Parathyroid adenoma (tissue), 2 donors: ENCODE data around the gene BRAT1.
A peak's percentile ranks its signal among the peaks of the same experiment; 100 is the strongest.
"Not testable (repeated sequence)": the region's sequence is repeated elsewhere in the genome, so short reads cannot be mapped to it uniquely, and the experiment has no call there.

ENCODE experiments used
- H2AFZ ChIP-seq: fragments of 300-600 bp; sonication (generic); one replicate; pipeline ENCODE4 v1.7.0; 2017; ENCODE audit warnings: antibody characterized with exemption, mild to moderate bottlenecking
- H3K27ac ChIP-seq: fragments of 300-600 bp; sonication (generic); one replicate; pipeline ENCODE4 v1.7.0; 2017
- H3K27me3 ChIP-seq: fragments of 300-600 bp; sonication (generic); one replicate; pipeline ENCODE4 v1.7.0; 2017; ENCODE audit warnings: low read length; ENCODE audit not compliant: control insufficient read depth, insufficient read depth
- H3K36me3 ChIP-seq: fragments of 300-600 bp; sonication (generic); one replicate; pipeline ENCODE4 v1.7.0; 2017; ENCODE audit warnings: low read length; ENCODE audit not compliant: control insufficient read depth, insufficient read depth
- H3K4me1 ChIP-seq: fragments of 300-600 bp; sonication (generic); one replicate; pipeline ENCODE4 v1.7.0; 2017; ENCODE audit warnings: control low read depth
- H3K4me2 ChIP-seq: fragments of 300-600 bp; sonication (generic); one replicate; pipeline ENCODE4 v1.7.0; 2017; ENCODE audit warnings: low read length
- H3K4me3 ChIP-seq: fragments of 300-600 bp; sonication (generic); one replicate; pipeline ENCODE4 v1.7.0; 2017; ENCODE audit warnings: low read depth, low read length
- H3K79me2 ChIP-seq: fragments of 300-600 bp; sonication (generic); one replicate; pipeline ENCODE4 v1.7.0; 2017; ENCODE audit warnings: control low read depth
- H3K9ac ChIP-seq: fragments of 300-600 bp; sonication (generic); one replicate; pipeline ENCODE4 v1.7.0; 2017; ENCODE audit warnings: mild to moderate bottlenecking
- H3K9me3 ChIP-seq: fragments of 300-600 bp; sonication (generic); one replicate; pipeline ENCODE4 v1.7.0; 2017; ENCODE audit warnings: low read length; ENCODE audit not compliant: control insufficient read depth
- CTCF ChIP-seq: fragments of 300-600 bp; sonication (generic); IDR thresholded peaks from one replicate; pipeline ENCODE4 v1.7.0; 2017; ENCODE audit warnings: antibody characterized with exemption, mild to moderate bottlenecking
- donor health status: primary hyperparathyroidism.

Gene BRAT1

GRCh38 chr7:2566890-2567678, 11.8 kb upstream of the BRAT1 start:
- TF ChIP-seq CTCF = no peak
- Histone ChIP-seq H3K27ac (no peak overlapping the region), H3K79me2 (peaks cover 35% of the 10 kb centered on the region), H2AFZ (no peak overlapping the region), H3K9me3 (no peaks in the 10 kb centered on the region), H3K36me3 (no peaks in the 10 kb centered on the region), H3K27me3 (no peaks in the 10 kb centered on the region), H3K4me1 (no peaks in the 10 kb centered on the region), H3K9ac (no peak overlapping the region), H3K4me3 (no peak overlapping the region), H3K4me2 (no peak overlapping the region)

DNA sequence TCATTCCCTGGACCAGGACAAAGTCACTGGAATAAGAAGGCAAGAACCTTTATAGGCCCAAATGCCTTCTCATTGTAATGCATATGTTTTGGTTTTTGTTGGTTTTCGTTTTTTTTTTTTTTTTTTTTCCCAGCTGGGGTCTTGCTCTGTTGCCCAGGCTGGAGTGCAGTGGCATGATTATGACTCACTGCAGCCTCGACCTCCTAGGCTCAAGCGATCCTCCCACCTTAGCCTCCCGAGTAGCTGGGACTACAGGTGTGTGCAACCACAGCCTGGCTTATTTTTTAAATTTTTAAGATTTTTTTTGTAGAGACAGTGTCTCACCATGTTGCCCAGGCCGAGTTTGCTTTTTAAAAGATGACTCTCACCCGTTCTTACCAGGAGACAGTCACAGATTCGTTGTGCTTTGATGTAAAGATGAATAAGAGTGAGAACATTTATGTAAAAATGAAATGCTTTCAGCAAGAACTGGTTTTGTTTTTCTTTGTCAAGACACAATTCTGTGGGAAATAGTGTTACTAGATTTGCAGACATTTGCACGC, 11.1 kb upstream of the BRAT1 start:
- no peak overlapping the region for H3K27ac ChIP-seq
- H3K79me2 ChIP-seq = peaks cover 33% of the 10 kb centered on the region
- no peak overlapping the region for H2AFZ ChIP-seq
- H3K4me1 ChIP-seq = no peaks in the 10 kb centered on the region
- no peaks in the 10 kb centered on the region for H3K27me3 ChIP-seq
- H3K4me2 ChIP-seq = no peak overlapping the region
- no peak overlapping the region for H3K4me3 ChIP-seq
- H3K9me3 ChIP-seq = no peaks in the 10 kb centered on the region
- no peak for TF ChIP-seq CTCF
- no peak overlapping the region for H3K9ac ChIP-seq
- no peaks in the 10 kb centered on the region for H3K36me3 ChIP-seq

DNA sequence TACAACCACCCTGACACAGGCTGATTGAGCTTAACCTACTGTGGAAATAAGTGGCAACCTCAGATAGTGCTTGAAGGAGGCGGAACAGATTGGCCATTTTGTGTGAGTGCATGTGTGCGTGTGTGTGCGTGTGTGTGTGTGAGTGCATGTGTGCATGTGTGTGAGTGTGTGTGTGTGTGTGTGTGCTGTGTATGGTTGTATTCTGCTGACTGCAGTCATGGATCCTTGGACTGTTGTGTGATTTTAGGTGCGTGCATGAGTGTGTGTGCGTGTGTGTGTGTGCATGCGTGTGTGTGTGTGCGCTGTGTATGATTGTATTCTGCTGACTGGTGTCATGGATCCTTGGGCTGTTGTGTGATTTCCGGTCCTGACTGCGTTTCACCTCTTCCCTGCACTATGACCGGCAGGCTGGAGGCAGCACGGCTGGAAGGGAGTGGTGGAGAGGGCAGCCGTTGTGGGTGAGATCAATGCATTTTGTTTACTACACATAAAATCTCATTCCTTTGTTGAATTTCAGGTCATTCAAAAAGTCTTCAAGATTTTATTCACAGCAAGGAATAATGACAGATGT, 9.7 kb upstream of the BRAT1 start:
- Histone ChIP-seq H3K9me3 (no peaks in the 10 kb centered on the region), H3K9ac (no peak overlapping the region), H3K36me3 (no peaks in the 10 kb centered on the region), H3K4me2 (no peak overlapping the region), H3K27me3 (no peaks in the 10 kb centered on the region), H3K4me1 (peaks cover 2% of the 10 kb centered on the region), H3K4me3 (no peak overlapping the region), H3K27ac (no peak overlapping the region), H3K79me2 (peaks cover 31% of the 10 kb centered on the region), H2AFZ (no peak overlapping the region)
- no peak for TF ChIP-seq CTCF

DNA sequence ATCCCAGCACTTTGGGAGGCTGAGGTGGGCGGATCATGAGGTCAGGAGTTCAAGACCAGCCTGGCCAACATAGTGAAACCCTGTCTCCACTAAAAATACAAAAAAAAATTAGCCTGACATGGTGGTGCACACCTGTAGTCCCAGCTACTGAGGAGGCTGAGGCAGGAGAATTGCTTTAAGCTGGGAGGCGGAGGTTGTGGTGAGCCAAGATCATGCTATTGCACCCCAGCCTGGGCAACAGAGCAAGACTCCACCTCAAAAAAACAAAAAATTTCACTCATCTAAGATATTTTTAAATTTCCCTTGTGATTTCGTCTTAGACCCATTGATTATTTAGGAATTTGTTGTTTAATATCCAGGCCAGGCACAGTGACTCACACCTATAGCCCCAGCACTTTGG, 8.6 kb upstream of the BRAT1 start:
- not testable (repeated sequence) for H3K9ac ChIP-seq, H3K9me3 ChIP-seq, H3K4me1 ChIP-seq, H3K27ac ChIP-seq, H2AFZ ChIP-seq, H3K4me3 ChIP-seq, H3K4me2 ChIP-seq, H3K27me3 ChIP-seq, H3K36me3 ChIP-seq
- H3K79me2 ChIP-seq = peaks cover 34% of the 10 kb centered on the region

GRCh38 chr7:2559283-2559950, 4.1 kb upstream of the BRAT1 start:
- H3K27ac ChIP-seq = peak overlapping the region; percentile 9
- peak overlapping the region; percentile 81 for H3K4me3 ChIP-seq
- H3K36me3 ChIP-seq = no peaks in the 10 kb centered on the region
- peaks cover 6% of the 10 kb centered on the region for H3K4me1 ChIP-seq
- H3K27me3 ChIP-seq = no peaks in the 10 kb centered on the region
- peak overlapping the region; percentile 85 for H3K4me2 ChIP-seq
- no peaks in the 10 kb centered on the region for H3K9me3 ChIP-seq
- peak overlapping the region; percentile 73 for H3K9ac ChIP-seq
- peaks cover 16% of the 10 kb centered on the region for H3K79me2 ChIP-seq
- no peak for TF ChIP-seq CTCF
- peak overlapping the region; percentile 86 for H2AFZ ChIP-seq
